Measurements from ENCODE around the gene SPRTN. TPM values are rescaled to one million over a fixed set of nuclear protein-coding genes. Genes with fewer than 3 reads are reported as not detected.

SPRTN gene
- total and polyA plus RNA-seq, 2 of the 4 experiments (the other 2 are of a cell fraction) = 6.5 to 17.4 TPM

DNA sequence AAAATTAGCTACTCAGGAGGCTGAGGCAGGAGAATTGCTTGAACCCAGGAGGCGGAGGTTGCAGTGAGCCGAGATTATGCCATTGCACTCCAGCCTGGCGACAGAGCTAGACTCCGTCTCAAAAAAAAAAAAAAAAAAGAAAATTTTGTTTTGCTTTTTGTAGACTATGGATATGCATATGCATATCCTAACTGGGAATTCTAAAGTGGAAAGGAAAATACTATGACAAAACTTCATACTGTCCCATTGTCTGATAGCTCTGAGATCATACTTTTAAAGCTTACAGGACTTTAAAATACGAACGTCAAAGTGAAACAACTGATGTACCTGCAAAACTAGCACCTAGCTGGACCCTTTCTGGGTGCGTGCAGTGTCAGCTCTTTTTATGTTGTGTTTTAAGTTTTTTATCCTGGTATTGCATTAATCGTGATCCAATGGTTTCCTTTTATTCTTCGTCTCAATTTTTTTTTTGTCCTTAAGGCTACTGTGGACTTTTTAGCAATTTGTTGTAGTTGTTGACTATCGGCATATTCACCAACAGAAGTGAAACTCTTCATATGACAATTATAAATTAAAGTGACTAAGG lies 19.2 kb downstream of the SPRTN start:
- Histone ChIP-seq H3K79me1 (ENCODE audit: low read depth in 1 of 2, low read length in 2 of 2) (peaks cover 18 to 19% of the 10 kb centered on the region in 2 experiments), H2BK120ac (ENCODE audit: low read depth, low read length) (no peak overlapping the region), H2BK5ac (ENCODE audit: low read depth, low read length, poor library complexity, severe bottlenecking) (no peak overlapping the region), H4K20me1 (ENCODE audit: insufficient read depth, low read length) (no peaks in the 10 kb centered on the region; the same call in 1 of the 2 replicates), H3K4me3 (ENCODE audit: insufficient read depth, low read depth, low read length) (no peak overlapping the region), H3K4ac (ENCODE audit: low read depth, low read length) (no peak overlapping the region), H4K8ac (ENCODE audit: low read depth in 2 of 2, low read length in 2 of 2) (no peak overlapping the region), H3K36me3 (ENCODE audit: control insufficient read depth, insufficient read depth, low read length) (peaks cover 5% of the 10 kb centered on the region), H3K14ac (replicated peaks; ENCODE audit: low read depth, low read length) (no peak overlapping the region), H3K27me3 (ENCODE audit: control insufficient read depth, insufficient read depth, low read length) (no peaks in the 10 kb centered on the region), H3K9me3 (ENCODE audit: control insufficient read depth, insufficient read depth, low read length) (no peaks in the 10 kb centered on the region), H2BK15ac (ENCODE audit: low read depth, low read length) (no peak overlapping the region), H3K4me2 (ENCODE audit: low read depth, low read length) (no peak overlapping the region), H2AK5ac (ENCODE audit: low read depth, low read length) (no peak overlapping the region), H3K4me1 (ENCODE audit: control insufficient read depth, insufficient read depth, low read length) (peaks cover 5% of the 10 kb centered on the region), H3K9ac (ENCODE audit: low read depth, low read length) (no peak overlapping the region), H3K23ac (ENCODE audit: low read depth, low read length) (no peak overlapping the region), H3K18ac (ENCODE audit: low read depth, low read length) (no peak overlapping the region), H3K9me1 (ENCODE audit: insufficient read depth, low read length) (peaks cover 4% of the 10 kb centered on the region; the same call in 1 of the 2 replicates), H3K56ac (ENCODE audit: extremely low read depth, insufficient read depth, low read length) (no peak overlapping the region), H2AFZ (replicated peaks; ENCODE audit: low read length, poor library complexity) (no peak overlapping the region), H3K27ac (ENCODE audit: insufficient read depth, low read length) (no peak overlapping the region), H2AK9ac (replicated peaks; ENCODE audit: low read depth, low read length, poor library complexity) (no peak overlapping the region), H4K91ac (ENCODE audit: insufficient read depth, low read depth, low read length) (no peak overlapping the region), H2BK20ac (ENCODE audit: low read depth, low read length) (no peak overlapping the region), H4K5ac (ENCODE audit: low read depth, low read length) (no peak overlapping the region)
- dilution Hi-C loops (cut with HindIII; ENCODE audit: low sequenced_read_pairs, unreplicated experiment) = no loop called here
- no peak for ATAC-seq (ENCODE audit: low read depth)
- intact Hi-C loops (cut with micrococcal nuclease) = loop anchor here (5.0 kb wide), 1 partner anchor 400 kb away; no protein-coding TSS in a partner anchor
- in situ Hi-C loops (cut with MboI; ENCODE audit: low sequenced_read_pairs) = no loop called here
- no peak for DNase-seq
- TF ChIP-seq POLR2A (IDR thresholded peaks at IDR 0.05; ENCODE audit: low read depth, low read length) (no peak), MAZ (IDR thresholded peaks at IDR 0.05; ENCODE audit: borderline replicate concordance, low read depth, low read length) (no peak), RFX5 (IDR thresholded peaks at IDR 0.05; ENCODE audit: low read depth, low read length) (no peak), NFE2L2 (IDR thresholded peaks at IDR 0.05; ENCODE audit: low read depth, low read length) (no peak), CEBPB (IDR thresholded peaks at IDR 0.05; ENCODE audit: low read depth, low read length) (no peak), RAD21 (IDR thresholded peaks at IDR 0.05; ENCODE audit: low read length) (no peak), SMC3 (IDR thresholded peaks at IDR 0.05; ENCODE audit: low read depth, low read length) (no peak), RCOR1 (IDR thresholded peaks at IDR 0.05; ENCODE audit: insufficient replicate concordance, low read length) (no peak), FOS (IDR thresholded peaks at IDR 0.05; ENCODE audit: low read depth, low read length) (no peak), BHLHE40 (IDR thresholded peaks at IDR 0.05; ENCODE audit: low read depth, low read length) (no peak), CHD1 (IDR thresholded peaks at IDR 0.05; ENCODE audit: low read depth, low read length) (no peak), MAFK (IDR thresholded peaks at IDR 0.05; ENCODE audit: low read depth, low read length) (no peak), MXI1 (IDR thresholded peaks at IDR 0.05; ENCODE audit: borderline replicate concordance, low read depth, low read length) (no peak)
- TF ChIP-seq, protein P1, sequence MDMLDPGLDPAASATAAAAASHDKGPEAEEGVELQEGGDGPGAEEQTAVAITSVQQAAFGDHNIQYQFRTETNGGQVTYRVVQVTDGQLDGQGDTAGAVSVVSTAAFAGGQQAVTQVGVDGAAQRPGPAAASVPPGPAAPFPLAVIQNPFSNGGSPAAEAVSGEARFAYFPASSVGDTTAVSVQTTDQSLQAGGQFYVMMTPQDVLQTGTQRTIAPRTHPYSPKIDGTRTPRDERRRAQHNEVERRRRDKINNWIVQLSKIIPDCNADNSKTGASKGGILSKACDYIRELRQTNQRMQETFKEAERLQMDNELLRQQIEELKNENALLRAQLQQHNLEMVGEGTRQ (IDR thresholded peaks at IDR 0.05; ENCODE audit: low read depth, low read length) = no peak
- TF ChIP-seq, protein P2, sequence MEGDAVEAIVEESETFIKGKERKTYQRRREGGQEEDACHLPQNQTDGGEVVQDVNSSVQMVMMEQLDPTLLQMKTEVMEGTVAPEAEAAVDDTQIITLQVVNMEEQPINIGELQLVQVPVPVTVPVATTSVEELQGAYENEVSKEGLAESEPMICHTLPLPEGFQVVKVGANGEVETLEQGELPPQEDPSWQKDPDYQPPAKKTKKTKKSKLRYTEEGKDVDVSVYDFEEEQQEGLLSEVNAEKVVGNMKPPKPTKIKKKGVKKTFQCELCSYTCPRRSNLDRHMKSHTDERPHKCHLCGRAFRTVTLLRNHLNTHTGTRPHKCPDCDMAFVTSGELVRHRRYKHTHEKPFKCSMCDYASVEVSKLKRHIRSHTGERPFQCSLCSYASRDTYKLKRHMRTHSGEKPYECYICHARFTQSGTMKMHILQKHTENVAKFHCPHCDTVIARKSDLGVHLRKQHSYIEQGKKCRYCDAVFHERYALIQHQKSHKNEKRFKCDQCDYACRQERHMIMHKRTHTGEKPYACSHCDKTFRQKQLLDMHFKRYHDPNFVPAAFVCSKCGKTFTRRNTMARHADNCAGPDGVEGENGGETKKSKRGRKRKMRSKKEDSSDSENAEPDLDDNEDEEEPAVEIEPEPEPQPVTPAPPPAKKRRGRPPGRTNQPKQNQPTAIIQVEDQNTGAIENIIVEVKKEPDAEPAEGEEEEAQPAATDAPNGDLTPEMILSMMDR (conservative IDR thresholded peaks at IDR 0.05; ENCODE audit: low read depth, low read length) = no peak
- TF ChIP-seq, protein P3, sequence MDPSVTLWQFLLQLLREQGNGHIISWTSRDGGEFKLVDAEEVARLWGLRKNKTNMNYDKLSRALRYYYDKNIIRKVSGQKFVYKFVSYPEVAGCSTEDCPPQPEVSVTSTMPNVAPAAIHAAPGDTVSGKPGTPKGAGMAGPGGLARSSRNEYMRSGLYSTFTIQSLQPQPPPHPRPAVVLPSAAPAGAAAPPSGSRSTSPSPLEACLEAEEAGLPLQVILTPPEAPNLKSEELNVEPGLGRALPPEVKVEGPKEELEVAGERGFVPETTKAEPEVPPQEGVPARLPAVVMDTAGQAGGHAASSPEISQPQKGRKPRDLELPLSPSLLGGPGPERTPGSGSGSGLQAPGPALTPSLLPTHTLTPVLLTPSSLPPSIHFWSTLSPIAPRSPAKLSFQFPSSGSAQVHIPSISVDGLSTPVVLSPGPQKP (IDR thresholded peaks at IDR 0.05; ENCODE audit: borderline replicate concordance, low read depth, low read length) = no peak
- CTCF ChIA-PET = interaction anchor here (0.6 to 0.9 kb wide), 2 partner anchors 175 to 227 kb away, joined by 4 read pairs; no protein-coding TSS in a partner anchor
- WGBS, 2 experiments (ENCODE audit: extremely low coverage in 2 of 2, insufficient read length in 1 of 2) = 100% methylated on average over 2 of the region's 10 CpGs; no CpG with 5 or more reads in 1 of the 2 experiments
- no TSS peak for BruUV-seq (replicated peaks)
- POLR2A ChIA-PET (ENCODE audit: unreplicated experiment) = no interaction called here
